Measurements from ENCODE around the gene AUNIP.
"Not testable (repeated sequence)": the region's sequence is repeated elsewhere in the genome, so short reads cannot be mapped to it uniquely, and the experiment has no call there.

The AUNIP gene

DNA sequence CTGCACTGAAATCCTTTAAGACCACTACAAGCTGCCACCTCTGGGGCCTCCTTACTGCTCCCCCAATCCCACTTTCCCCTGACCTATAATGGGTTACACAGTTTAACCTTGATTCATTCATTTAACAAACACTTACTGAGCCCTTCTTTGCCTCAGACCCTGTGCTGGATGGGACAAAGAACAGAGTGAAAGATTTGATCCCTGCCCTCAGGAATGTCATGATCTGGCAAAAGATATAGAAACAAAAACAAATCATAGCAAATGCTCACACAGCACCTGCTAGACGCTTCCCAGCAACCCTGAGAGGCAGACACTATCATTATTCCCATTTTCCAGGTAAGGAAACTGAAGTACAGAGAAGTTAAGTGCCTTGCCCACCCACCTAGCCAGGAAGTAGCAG lies 7.0 kb upstream of the AUNIP start:
- DNase-seq (ENCODE audit: low read depth in 3 of 3): no peak

DNA sequence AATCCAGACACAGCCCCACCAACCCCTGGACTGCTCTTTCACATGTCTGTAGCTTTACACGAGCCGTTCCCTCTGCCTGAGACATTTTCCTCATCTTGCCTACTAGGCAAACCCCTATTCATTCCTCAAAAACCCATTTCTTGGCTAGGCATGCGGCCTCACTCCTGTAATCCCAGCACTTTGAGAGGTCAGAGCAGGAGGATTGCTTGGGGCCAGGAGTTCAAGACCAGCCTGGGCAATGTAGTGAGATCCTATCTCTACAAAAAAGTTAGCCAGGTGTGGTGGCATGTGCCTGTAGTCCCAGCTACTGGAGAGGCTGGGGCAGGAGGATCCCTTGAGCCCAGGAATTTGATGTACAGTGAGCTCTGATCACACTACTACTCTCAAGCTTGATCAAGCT lies 5.2 kb upstream of the AUNIP start:
- DNase-seq (ENCODE audit: low read depth in 3 of 3): no peak

DNA sequence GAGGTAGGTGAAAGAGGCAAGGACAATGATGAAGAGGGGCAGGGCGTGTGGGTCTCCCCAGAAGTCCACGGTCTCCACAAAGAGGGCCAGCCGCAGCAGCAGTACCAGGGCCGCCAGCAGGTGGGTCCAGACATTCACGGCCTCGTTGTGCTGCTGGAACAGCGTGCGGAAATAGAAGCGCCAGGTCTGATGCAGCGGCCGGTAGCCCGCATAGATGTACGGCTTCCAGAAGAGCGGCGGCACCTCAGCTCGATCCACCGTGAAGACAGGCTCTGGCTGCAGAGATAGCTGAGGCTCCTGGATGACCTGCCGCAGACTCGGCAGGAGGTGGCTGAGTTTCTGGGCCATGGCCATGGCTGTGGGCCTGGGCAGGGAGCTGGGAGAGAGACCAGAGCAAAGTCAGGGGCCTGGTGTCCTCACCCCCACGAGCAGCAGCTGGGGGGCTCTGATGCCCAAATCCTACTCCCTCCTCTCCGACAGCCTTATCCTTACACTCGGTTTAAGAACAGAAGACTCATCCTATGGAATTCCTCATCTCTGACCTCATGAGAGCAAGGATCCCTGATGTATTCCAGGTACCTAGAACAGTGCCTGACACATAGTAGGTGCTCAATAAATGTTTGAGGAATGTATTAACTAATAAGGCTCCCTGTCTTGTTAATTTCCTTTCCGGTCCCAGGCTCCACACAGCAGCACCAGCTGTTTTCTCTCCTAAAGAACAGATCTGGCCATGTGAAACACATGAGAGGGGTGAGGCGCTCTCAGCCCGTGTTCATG lies 4.4 kb upstream of the AUNIP start:
- no peak for DNase-seq (ENCODE audit: low read depth in 3 of 3)

DNA sequence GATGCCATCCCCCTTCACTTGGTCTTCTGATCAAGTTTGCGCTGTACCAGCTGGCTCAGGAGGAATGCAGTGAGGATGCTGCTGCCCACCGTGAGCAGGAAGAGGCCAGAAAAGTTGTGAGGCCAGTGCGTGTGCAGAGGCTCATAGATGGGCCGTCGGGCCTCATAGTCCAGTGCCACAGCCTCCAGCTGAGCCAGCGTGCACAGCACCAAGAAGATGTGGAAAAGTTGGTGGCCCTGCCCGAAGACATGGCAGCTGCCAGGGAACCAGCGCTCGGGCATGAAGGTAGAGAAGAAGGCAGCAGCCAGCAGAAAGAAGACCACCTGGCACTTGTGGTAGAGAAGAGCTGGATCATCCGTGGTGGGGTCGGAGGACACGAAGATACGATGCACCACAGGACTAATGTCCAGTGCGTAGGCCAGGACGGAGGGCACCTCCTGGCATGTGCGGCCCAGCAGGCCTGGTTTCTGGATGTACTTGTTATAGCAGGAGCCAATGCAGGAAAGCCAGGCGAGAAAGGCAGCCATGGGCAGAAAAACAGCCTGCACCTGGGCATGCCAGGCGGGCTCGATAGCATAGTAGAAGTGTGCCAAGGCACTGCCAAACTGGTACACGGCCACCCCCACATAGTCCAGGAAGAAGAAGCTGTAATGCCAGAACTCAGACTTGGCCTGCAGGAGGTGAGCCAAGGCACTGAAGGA lies 3.7 kb upstream of the AUNIP start:
- DNase-seq (ENCODE audit: low read depth in 3 of 3): no peak

DNA sequence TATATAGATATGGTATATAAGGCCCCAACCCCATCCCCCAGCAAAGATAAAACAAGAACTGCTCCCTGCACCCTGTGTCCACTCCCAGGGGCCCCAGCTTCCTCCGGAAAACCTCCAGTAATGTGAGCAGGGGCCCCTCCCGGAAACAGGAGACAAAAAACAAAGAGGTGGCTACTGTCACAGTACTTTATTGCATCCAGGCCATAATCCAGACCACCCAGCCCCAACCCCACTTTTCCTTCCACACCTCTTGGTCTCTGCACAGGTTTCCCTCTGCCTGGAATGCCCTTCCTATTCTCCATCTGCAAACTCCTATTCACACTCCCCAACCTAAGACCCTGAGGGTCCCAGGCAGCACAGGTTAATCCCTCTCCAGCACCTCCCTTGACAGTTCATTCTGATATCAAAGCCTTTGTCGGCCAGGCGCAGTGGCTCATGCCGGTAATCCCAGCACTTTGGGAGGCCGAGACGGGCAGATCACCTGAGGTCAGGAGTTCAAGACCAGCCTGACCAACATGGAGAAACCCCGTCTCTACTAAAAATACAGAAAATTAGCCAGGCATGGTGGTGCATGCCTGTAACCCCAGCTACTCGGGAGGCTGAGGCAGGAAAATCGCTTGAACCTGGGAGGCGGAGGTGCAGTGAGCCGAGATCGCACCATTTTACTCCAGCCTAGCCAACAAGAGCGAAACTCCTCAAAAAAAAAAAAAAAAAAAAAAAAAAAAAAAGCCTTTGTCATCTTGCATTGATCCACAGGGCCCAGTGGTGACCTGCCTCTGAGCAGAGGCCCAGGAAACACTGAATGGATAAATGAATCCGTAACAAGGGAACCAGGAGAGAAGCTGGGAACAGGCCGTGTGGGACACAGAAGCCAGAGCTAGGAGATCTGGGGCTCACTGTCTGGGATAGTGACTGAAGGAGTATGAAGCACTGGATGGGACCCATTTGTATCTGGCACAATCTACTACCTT lies 2.3 kb upstream of the AUNIP start:
- no peak for DNase-seq (ENCODE audit: low read depth in 3 of 3)

DNA sequence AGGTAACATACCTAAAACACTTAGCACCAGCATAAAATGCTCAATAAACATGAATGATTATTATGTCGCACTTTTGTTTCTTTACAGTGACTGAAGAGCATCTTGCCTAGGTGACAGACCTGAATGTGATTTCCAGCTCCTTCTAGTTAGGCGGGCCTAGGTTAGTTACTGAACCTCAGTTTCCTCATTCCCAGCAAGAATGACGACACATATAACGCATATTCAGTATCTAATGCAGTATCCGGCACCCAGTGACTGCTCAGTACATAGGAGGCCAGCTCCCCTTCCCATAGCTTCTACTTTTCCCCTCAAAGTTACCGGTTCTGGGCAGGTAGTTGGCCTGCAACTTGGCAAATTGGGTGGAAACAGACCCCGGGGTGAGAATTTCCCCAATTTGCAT lies 763 bp downstream of the AUNIP start:
- no peak for DNase-seq (ENCODE audit: low read depth in 3 of 3)

DNA sequence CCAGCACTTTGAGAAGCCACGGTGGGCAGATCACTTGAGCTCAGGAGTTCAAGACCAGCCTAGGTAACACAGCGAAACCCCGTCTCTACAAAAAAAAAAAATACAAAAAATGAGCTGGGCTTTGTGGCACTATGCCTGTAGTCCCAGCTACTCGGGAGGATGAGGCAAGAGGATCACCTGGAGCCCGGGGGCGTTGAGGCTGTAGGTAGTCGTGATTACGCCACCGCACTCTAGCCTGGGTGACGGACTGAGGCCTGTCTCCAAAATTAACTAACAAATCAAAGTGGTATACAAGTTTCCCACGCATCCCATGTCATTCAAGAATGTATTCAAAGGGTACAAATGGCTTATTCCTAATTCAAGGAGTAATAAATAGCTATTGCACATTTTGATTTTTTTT lies 2.4 kb downstream of the AUNIP start:
- DNase-seq (ENCODE audit: low read depth in 3 of 3): no peak

DNA sequence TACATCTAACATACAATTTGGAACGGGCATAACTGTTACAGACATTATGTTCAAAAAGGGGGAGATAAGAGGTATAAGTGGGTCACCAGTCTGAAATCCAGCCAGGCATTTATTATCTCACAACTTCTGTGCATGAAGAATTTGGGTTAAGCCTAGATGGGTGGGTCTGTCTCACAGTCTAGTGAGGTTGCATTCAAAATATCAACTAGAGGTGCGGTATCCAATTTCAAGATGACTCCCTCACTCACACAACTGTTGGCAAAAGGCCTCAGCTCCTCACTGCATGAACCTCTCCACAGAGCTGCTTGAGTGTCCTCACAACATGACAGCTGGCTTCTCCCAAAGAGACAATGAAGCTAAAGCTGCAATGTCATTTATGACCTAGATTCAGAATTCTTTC lies 4.7 kb downstream of the AUNIP start:
- DNase-seq (ENCODE audit: low read depth in 3 of 3): no peak

DNA sequence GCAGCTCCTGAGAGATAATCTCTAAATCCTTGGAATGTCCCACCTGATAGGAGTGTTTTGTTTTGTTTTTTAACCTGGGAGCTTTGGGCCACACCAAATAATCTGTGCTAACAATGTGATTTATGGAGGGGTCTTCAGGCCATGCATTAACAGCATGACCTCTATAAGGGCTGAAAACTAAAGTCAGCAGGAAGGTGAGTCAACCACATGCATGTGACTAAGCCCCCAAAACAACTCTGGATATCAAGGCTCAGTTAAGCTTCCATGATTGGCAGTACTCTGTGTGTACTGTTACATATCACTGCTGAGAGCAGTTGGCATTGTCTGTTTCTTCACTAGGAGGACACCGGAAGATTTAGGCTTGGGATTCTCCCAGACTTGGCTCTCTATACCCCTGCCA lies 10.7 kb downstream of the AUNIP start:
- no peak for DNase-seq (ENCODE audit: low read depth in 3 of 3)

DNA sequence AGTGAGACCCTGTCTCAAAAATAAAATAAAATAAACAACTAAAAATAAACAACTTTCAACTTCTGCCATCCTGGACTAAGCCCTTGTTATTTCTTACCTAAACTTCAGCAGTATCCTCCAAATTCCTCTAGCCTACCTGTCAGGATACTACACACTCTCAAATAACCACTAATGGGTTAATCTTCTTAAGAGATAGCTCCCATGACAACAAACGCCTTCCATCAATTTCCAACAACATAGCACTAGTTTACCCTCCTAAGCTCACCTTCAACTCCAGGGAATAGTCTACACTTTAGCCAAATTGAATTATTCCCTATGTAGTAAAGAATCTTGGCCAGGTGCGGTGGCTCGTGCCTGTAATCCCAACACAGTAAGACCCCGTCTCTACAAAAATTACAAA lies 11.3 kb downstream of the AUNIP start:
- no peak for DNase-seq (ENCODE audit: low read depth in 3 of 3)

DNA sequence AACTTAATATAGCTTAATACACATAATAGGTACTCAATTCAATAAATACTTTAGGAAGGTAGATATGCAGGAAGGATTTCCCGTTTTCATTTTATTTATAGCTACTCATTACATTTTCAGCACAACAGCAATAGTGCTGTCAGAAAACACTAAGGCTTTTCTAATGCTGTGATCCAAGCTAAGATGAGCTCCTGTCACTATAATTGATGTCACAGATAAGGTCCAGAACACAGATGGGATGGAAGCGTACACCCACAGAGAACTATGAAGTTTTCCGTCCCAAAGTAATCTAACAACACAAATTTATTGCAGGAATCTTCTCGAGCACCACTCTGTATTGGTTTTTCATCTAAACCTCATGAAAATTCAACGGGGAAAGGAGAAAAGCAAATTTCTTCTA lies 13.6 kb downstream of the AUNIP start:
- no peak for DNase-seq (ENCODE audit: low read depth in 3 of 3)

DNA sequence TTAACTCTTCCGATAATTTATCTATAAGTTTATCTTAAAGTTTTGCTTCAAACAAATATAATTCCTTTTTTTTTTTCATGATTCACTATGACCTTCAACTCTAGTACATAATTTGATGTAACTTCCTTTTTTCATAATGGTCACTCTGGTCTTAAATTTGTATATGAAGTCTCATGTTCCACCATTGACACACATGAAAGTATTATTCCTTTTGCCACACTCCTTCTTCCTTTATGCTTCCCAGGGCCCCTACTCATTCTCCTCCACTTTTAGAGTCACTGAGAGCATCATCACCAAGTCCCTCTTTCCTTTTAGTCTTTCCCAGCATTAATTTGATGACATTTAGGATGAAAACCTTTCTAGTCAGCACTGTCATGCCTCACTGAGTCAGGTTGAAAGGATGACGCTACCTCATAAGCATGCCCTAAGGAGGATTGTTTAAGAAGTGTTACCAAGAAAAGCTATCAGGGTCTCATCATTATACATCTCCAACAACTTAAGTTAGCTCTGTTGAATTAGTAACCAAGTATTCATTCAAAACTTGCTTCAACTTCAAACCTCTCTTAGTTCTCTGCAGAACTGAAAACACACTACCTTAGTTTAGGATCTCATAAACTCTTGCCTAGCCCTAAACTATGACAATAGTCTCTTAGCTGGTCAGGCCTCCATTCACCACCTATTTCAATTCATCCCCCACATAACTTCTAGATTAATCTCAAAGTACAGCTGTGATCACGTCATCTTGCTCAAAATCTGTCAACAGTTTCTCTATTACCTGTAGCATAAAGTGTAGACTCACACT lies 14.5 kb downstream of the AUNIP start:
- DNase-seq (ENCODE audit: low read depth in 3 of 3): no peak

DNA sequence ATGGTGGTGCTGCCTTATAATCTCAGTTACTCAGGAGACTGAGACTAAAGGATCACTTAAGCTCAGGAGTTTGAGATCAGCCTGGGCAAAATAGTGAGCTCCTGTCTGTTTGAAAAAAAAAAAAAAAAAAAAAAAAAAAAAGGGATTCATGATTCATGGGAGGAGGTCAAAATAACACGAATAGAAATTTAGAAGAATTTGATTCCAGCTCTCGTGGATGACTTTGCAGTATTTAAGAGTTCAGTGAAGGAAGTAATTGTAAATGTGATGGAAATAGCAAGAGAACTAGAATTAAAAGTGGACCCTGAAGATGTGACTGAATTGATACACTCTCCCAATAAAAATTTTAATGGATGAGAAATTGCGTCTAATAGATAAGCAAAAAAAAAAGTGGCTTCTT lies 15.8 kb downstream of the AUNIP start:
- DNase-seq (ENCODE audit: low read depth in 3 of 3): no peak

DNA sequence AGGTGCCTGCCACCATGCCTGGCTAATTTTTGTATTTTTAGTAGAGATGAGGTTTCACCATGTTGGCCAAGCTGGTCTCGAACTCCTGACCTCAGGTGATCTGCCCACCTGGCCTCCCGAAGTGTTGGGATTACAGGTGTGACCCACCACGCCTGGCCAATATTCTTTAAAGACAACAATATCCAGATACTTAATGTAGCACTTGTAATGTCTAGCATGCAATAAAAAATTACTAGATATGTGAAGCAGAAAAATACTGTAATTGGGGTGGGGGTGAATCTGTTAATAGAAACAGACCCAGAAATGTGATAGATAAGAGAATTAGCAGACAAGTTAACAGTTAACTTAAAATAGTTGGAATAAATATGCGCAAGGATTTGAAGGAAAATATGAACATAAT lies 19.4 kb downstream of the AUNIP start:
- DNase-seq (ENCODE audit: low read depth in 3 of 3): not testable (repeated sequence)

DNA sequence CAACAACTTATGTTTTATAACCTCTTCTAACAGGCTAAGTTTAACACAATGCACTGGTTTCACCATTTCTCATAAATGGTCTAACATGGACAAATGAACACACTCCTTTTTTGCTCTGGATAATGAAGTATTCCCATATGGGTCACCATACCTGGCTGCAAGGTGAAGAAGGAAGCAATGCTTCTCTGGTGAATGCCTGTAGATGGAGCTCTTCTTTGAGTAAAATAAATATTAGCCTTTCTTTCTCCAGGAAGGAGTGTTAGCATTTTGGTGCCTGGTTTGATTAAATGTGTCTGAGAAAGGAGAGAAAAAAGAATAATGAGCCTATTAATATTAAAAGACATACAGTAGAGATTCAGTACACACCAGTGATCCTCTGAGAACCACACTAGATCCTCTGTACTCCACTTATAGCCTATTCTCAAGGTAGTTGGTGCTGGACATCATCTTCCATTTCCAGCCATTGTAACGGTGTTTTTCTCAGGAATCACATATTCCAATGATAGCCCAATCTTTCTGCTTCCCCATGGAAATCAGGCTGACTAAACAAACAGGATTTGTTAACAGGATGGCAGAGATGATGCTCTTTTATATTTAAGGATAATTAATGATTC lies 21.9 kb downstream of the AUNIP start:
- no peak for DNase-seq (ENCODE audit: low read depth in 3 of 3)

DNA sequence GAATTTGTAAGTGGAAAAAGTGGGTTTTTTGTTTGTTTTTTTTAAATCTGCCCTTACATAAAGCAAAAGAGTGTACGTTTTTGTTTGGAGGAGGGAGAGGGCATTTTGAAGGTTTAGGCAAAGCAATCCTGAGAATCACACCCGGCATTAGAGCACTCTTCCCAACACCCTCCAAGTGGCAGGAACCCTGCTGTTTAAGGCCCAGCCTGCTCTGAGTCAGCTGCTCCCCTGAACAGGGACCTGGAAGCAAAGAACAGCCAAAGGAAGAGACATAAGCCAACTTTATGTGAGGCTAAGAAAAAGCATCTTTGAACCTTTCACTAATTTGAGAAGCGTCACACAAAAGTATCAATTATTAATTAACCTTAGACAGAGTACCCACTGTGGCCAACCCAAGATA lies 22.6 kb downstream of the AUNIP start:
- DNase-seq (ENCODE audit: low read depth in 3 of 3): no peak

DNA sequence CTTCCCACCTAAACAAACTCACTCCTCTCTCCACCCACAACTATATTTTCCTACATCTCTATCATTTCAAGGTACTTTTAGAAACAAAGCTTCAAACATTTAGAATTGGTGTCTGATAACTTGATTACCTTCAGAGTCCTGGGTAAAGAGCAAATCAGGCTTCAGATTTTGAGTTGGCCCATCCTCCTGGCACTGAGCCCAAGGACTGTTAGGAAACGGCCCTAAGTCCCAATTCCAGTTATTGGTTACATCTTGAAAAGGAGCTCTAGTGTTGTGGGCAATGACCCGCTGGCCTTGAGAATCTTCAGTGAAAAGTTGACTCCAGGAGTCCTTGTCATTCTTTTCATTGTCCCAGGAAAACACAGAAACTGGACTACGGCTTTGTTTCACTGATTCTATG lies 24.4 kb downstream of the AUNIP start:
- DNase-seq (ENCODE audit: low read depth in 3 of 3): no peak

DNA sequence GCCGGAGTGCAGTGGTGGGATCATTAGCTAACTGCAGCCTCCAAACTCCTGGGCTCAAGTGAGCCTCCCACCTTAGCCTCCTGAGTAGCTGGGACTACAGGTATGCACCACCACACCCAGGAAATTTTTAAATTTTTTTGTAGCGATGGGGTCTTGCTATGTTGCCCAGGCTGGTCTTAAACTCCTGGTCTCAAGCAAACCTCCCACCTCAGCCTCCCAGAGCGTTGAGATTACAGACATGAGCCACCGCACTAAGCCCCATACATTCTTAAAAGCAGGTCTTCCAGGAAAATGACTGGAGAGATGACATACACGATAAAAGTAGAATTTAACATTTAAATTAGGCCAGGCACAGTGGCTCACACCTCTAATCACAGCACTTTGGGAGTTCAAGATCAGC lies 26.1 kb downstream of the AUNIP start:
- no peak for DNase-seq (ENCODE audit: low read depth in 3 of 3)

DNA sequence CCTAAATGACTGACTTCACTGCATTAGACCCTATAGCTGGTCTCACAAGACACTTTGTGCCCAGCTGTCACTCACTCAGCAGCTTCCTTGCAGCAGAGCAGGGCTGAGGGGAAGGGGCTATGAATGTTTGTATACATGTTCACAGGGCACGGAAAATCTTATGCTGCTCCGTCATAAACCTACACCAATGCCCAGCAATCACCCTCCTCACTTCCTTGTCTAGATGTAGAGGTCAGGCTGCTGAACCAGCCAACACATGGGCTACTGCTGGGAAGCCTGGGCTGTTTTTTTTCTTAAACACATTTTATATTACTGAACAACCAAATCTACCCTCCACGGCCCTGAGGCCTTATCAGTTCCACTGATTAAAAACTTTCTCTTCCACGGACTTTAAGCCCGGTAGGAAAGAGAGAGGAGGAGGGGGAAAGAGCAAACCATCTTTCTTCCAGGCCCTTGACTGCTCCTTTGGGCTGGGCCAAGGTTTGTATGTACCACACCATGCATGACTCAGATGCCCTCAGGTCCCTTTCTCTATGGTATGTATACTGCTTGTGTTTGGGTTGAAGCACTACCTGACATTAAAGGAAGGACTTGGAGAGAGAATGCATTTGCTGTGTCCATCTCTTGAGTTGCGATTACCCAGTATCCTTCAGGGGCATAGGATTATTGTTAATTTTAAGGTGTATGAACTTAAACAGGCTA lies 26.8 kb downstream of the AUNIP start:
- DNase-seq (ENCODE audit: low read depth in 3 of 3): no peak

DNA sequence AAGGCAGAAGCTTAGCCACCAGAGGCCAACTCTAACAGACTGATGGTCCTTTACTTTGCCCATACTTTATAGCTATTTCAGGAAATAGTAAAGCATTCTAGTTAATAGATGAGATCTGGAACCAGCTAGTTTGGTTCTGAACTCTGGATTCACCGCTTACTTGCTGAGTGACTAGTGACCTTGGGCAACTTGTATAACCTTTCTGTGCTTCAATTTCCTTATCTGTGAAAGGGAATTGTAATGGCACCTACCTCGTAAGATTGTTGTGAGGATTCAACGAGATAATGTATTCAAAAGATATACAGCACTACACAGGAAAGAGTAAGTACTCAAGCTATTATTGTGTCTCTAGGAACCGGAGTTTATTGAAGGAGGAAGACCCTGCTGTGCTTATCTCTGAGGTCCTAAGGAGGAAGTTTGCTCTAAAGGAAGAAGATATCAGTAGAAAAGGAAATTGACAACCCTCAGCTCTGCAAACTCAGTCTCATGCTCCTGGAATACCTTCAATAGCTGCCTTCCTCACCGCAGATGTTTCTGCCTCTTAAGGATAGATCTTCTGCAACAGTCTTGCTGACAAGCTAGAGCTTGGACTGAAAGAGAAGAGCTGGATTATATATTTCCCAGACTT lies 27.6 kb downstream of the AUNIP start:
- no peak for DNase-seq (ENCODE audit: low read depth in 3 of 3)

All from stimulated activated CD4-positive, alpha-beta T cell treated with anti-CD3 and anti-CD28 coated beads, TNF-alpha, amount 100 ng/mL, for 48 hours (primary cell).